ENCODE results near the gene RPP14.
"Not testable (repeated sequence)": the region's sequence is repeated elsewhere in the genome, so short reads cannot be mapped to it uniquely, and the experiment has no call there.

RPP14 gene

DNA sequence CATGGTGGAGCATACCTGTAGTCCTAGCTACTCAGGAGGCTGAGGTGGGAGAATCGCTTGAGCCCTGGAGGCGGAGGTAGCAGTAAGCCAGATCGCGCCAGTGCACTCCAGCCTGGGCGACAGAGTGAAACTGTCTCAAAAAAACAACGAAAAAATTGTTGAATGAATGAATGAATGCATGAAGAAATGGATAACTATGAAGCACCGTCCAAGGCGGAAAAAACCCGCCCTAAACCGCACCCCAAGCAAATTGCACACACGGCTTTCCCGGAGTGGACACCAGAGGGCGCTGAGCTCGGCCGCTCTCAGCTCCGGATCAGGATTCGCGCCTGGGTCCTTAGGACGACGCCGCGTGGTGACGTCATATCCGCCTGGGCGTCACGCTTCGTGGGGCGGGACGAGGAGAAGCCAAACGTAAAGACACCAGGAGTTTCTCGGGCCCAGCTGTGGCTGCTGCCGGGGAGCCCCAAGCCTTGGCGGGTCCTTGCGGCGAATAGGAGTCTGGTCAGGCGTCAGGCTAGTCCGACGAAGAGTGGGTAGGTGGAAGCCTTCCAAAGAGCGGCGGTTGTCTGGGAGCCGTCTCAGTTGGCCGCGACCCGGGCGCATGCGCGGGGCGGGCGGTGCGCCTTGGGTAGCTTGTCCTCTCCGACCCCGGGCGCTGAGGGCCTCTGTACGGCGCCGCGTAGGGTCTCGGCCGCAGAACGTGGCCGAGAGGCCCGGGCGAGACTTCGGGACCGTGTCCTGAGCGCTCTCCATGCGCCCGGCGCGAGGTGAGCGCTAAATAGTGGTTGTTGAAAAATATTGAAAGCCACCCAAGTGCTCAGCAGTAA is at the start of gene RPP14, which contains the start of gene HTD2:
RPP14 (plus strand) TSS at position 364 of the 830 bp plus-strand sequence. CDS start 4,085 bp downstream, outside the sequence.
HTD2 (plus strand) TSS at position 639 of the 830 bp plus-strand sequence. CDS start 11,094 bp downstream, outside the sequence.
- in situ Hi-C loops (cut with HindIII; ENCODE audit: low sequenced_read_pairs) = no loop called here

GRCh38 chr3:58256511-58256910 is 49.5 kb upstream of the RPP14 start:
- in situ Hi-C loops (cut with HindIII; ENCODE audit: low sequenced_read_pairs) = no loop called here

- in situ Hi-C loops (cut with HindIII; ENCODE audit: low sequenced_read_pairs) = no loop called here
Measured at GRCh38 chr3:58258392-58259055, 47.5 kb upstream of the RPP14 start.

GRCh38 chr3:58260261-58260731 is 45.7 kb upstream of the RPP14 start:
- in situ Hi-C loops (cut with HindIII; ENCODE audit: low sequenced_read_pairs) = no loop called here

DNA sequence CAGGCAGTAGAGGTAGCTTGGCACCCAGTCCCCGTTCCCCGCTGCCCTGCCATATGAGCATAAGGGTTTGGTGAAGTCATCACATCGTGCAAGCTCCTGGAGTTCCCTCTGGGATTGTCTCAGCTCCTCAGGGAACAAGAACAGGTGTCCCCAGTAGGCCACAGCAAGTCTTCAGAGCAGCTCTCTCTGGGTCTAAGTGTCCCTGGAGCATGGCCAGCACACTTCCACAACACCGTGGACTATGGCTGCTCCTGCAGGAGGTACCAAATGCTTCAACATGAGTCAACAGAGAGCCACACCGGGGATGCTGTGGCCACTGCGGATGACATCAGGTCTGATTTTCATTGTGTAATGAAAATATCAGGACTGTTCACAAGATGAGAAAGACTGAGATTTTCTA is 45.3 kb upstream of the RPP14 start:
- in situ Hi-C loops (cut with HindIII; ENCODE audit: low sequenced_read_pairs) = no loop called here

DNA sequence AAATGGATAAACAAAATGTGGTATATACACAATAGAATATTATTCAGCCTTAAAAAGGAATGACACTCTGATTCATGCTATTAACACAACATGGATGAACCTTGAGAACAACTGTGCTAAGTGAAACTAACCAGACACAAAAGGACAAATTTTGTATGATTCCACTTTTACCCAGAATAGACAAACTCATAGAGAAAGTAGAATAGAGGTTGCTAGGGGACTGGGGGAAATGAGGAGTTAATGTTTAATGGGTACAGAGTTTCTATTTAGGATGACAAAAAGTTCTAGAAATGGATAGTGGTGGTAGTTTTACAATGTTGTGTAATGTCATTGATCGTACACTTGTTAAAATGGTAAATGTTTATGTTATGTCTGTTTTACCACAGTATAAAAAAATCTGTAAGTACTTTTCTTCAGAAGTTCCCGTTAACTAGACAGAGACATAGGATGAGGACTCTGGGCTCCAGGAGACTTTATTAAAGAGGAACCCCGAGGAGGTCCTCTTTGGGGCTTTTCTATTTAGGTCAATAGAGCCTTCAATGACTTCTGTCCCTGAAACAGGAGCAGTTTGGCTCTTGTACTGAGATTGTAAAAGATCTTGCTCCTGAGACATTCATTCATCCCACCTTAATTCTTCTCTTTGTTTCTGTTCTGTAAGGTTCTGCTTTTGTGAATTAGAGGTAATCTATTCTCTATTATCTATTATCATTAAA is 43.9 kb upstream of the RPP14 start:
- in situ Hi-C loops (cut with HindIII; ENCODE audit: low sequenced_read_pairs) = no loop called here

GRCh38 chr3:58266577-58266976 is 39.5 kb upstream of the RPP14 start:
- in situ Hi-C loops (cut with HindIII; ENCODE audit: low sequenced_read_pairs) = no loop called here

GRCh38 chr3:58267543-58267942 is 38.5 kb upstream of the RPP14 start:
- in situ Hi-C loops (cut with HindIII; ENCODE audit: low sequenced_read_pairs) = not testable (repeated sequence)

GRCh38 chr3:58269356-58269755 is 36.7 kb upstream of the RPP14 start:
- in situ Hi-C loops (cut with HindIII; ENCODE audit: low sequenced_read_pairs) = no loop called here

- in situ Hi-C loops (cut with HindIII; ENCODE audit: low sequenced_read_pairs) = no loop called here
Measured at GRCh38 chr3:58270485-58270884, 35.6 kb upstream of the RPP14 start.

GRCh38 chr3:58271901-58272501 is 34.0 kb upstream of the RPP14 start:
- in situ Hi-C loops (cut with HindIII; ENCODE audit: low sequenced_read_pairs) = no loop called here

- in situ Hi-C loops (cut with HindIII; ENCODE audit: low sequenced_read_pairs) = no loop called here
Measured at GRCh38 chr3:58272891-58273290, 33.2 kb upstream of the RPP14 start.

DNA sequence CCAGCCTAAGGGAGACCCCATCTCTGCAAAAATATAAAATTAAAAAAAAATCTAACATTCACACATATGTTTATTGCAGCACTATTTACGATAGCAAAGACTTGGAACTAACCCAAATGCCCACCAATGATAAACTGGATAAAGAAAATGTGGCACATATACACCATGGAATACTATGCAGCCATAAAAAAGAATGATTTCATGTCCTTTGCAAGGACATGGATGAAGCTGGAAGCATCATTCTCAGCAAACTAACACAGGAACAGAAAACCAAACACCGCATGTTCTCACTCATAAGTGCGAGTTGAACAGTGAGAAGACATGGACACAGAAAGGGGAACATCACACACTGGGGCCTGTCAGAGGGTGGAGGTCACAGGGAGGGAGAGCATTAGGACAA is 32.7 kb upstream of the RPP14 start:
- in situ Hi-C loops (cut with HindIII; ENCODE audit: low sequenced_read_pairs) = not testable (repeated sequence)

DNA sequence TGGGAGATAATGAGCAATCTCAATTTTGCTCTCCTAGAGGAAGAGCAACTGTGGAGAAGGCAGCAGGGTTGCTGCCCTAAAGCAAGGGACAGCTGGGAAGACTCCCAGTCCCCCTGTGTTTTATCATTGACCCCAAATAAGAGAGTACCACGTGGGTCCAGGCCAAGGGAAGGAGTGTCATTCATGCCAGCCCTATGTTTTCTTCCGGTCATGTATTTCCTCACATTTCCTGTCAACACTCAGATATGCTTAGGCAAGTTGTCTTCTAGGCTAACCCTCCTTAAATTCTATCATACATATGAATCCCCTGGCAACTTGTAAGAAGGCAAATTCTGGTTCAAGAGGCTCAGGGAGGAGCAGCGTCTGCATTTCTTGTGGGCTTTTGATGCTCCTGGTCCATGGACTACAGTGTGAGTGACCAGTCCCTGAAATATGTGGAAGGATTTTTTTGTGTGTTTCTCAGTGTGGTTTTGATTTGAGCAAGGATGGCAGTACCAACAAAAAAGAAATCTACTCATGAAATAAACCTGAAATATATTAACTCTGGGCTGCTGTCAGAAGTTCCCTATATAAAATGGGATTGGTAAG is 31.9 kb upstream of the RPP14 start:
- in situ Hi-C loops (cut with HindIII; ENCODE audit: low sequenced_read_pairs) = no loop called here

GRCh38 chr3:58281069-58281468 is 25.0 kb upstream of the RPP14 start:
- in situ Hi-C loops (cut with HindIII; ENCODE audit: low sequenced_read_pairs) = no loop called here

DNA sequence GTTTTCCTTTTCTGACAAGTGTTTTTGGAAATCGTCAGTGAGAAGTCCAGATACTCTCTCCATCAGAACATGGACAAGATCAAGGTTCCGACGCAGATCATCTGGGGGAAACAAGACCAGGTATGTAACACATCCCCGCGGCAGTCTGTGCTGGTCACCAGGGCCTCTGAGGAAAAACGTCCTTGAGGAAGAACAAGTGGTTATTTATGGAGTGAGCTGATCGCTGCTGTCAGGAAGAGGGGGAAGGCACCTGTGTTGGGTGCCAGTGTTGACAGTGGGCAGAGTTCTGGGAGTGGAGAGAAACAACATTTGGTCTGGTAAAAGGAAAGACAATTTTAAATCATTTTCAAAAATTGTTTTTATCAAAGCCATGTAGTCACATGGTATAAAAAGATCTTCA is 20.7 kb upstream of the RPP14 start:
- in situ Hi-C loops (cut with HindIII; ENCODE audit: low sequenced_read_pairs) = no loop called here

DNA sequence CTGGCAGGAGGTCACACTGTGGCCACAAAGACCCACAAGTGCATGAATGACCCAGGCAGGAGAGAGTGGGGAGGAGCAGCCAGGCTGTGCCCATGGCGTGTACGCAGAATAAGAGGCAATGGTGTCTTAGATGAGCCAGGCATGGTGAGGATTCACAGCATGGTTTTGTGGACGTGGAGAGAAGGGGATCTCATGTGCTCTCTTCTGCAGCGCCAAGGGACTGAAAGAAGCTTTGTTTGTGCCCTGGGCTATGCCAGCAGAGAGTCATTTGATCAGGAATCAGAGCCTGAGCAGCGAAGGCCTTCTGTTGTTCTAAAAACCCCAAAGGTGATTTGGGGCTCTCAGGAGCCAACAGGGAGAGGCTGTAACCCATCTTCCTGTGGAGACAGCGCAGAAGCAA is 18.7 kb upstream of the RPP14 start:
- in situ Hi-C loops (cut with HindIII; ENCODE audit: low sequenced_read_pairs) = no loop called here

DNA sequence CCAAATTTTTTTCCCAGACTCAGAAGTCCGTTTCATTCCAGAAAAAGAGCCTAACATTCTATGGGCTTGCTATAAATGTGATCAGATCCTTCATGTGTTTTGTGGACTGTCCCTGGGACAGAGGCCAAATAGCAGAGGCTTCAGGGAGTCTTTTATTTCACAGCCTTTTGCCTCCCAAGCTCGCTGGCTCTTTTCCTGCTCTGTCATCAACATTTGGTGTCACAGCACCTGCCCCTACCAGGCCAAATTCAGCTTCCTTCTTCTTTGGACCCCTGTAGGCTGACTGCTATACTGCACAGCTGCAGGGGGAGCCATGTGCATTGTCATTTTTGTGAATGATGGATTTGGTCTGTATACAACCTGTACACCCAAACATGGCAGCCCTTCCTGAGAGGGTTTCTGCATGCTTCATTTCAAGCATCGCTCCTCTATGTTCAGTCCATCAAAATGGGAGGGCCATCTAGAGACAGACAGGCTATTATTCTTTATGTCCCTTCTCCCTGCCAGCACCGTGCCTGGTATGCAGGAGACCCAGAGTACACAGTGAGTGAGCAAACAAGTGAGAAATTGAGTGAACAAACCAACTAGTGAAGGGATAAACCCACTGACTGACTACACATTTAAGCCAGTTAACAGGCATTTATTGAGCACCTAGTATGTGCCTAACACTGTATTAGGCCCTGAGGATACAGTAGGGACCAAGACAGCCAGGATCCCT is 17.9 kb upstream of the RPP14 start:
- in situ Hi-C loops (cut with HindIII; ENCODE audit: low sequenced_read_pairs) = no loop called here

- in situ Hi-C loops (cut with HindIII; ENCODE audit: low sequenced_read_pairs) = not testable (repeated sequence)
Measured at GRCh38 chr3:58288964-58289613, 17.0 kb upstream of the RPP14 start.
